H9 (cell line): ENCODE data around the gene SART1. TPM values are rescaled to one million over a fixed set of nuclear protein-coding genes. Genes with fewer than 3 reads are reported as not detected.

Experiments
- DNase-seq: peaks from one replicate; pipeline ENCODE4 v3.0.0-alpha.2; 2017
- H2AFZ ChIP-seq: one replicate; pipeline ENCODE4 v1.6.1; 2013; ENCODE audit warnings: mild to moderate bottlenecking, low read length, control low read depth, moderate library complexity
- H2AK5ac ChIP-seq: 2 replicates; pipeline ENCODE4 v1.6.1; 2013; ENCODE audit warnings: low read length, control low read depth, mixed read lengths; ENCODE audit not compliant: insufficient read length
- H2BK120ac ChIP-seq: one replicate; pipeline ENCODE4 v1.6.1; 2013; ENCODE audit warnings: low read depth, mild to moderate bottlenecking, low read length, control low read depth, inconsistent platforms; ENCODE audit not compliant: poor library complexity, severe bottlenecking
- H2BK12ac ChIP-seq: 2 replicates; pipeline ENCODE4 v1.6.1; 2013; ENCODE audit warnings: low read length, control low read depth, mixed read lengths, low read depth; ENCODE audit not compliant: insufficient read length
- H2BK15ac ChIP-seq: 2 replicates; pipeline ENCODE4 v1.6.1; 2013; ENCODE audit warnings: low read depth, low read length, control low read depth
- H2BK20ac ChIP-seq: one replicate; pipeline ENCODE4 v1.6.1; 2013; ENCODE audit warnings: low read depth, mild to moderate bottlenecking, low read length, control low read depth, inconsistent platforms; ENCODE audit not compliant: poor library complexity, severe bottlenecking
- H2BK5ac ChIP-seq: 2 replicates; pipeline ENCODE4 v1.6.1; 2013; ENCODE audit warnings: low read length, control low read depth, mixed read lengths; ENCODE audit not compliant: insufficient read length
- H3K14ac ChIP-seq: 2 replicates; pipeline ENCODE4 v1.6.1; 2013; ENCODE audit warnings: low read length, control low read depth; ENCODE audit not compliant: insufficient read depth
- H3K18ac ChIP-seq: 2 replicates; pipeline ENCODE4 v1.6.1; 2013; ENCODE audit warnings: low read depth, mild to moderate bottlenecking, mixed read lengths, low read length, control low read depth; ENCODE audit not compliant: insufficient read length
- H3K23ac ChIP-seq: 2 replicates; pipeline ENCODE4 v1.6.1; 2013; ENCODE audit warnings: low read length, control low read depth, mixed read lengths, low read depth; ENCODE audit not compliant: insufficient read length
- H3K23me2 ChIP-seq: 2 replicates; pipeline ENCODE4 v1.6.1; 2013; ENCODE audit warnings: low read depth, mild to moderate bottlenecking, mixed read lengths, low read length, control low read depth; ENCODE audit not compliant: insufficient read length, poor library complexity, severe bottlenecking
- H3K27ac ChIP-seq: 2 replicates; pipeline ENCODE4 v1.5.1; 2013; ENCODE audit warnings: low read length, control low read depth, mixed read lengths, low read depth; ENCODE audit not compliant: insufficient read length
- H3K27me3 ChIP-seq: 2 replicates; pipeline ENCODE4 v1.6.1; 2013; ENCODE audit warnings: low read length, control low read depth, inconsistent platforms; ENCODE audit not compliant: insufficient read depth
- H3K4ac ChIP-seq: 2 replicates; pipeline ENCODE4 v1.6.1; 2013; ENCODE audit warnings: low read depth, mild to moderate bottlenecking, control low read depth, inconsistent platforms, low read length, moderate library complexity
- H3K4me1 ChIP-seq: 2 replicates; pipeline ENCODE4 v1.6.1; 2013; ENCODE audit warnings: low read length, control low read depth, inconsistent platforms; ENCODE audit not compliant: insufficient read depth
- H3K4me2 ChIP-seq: 2 replicates; pipeline ENCODE4 v1.6.1; 2013; ENCODE audit warnings: low read length, control low read depth, mixed read lengths; ENCODE audit not compliant: insufficient read length, insufficient read depth
- H3K56ac ChIP-seq: 2 replicates; pipeline ENCODE4 v1.6.1; 2013; ENCODE audit warnings: low read depth, mild to moderate bottlenecking, mixed read lengths, low read length, control low read depth; ENCODE audit not compliant: insufficient read length
- H3K79me1 ChIP-seq: 2 replicates; pipeline ENCODE4 v1.6.1; 2013; ENCODE audit warnings: low read depth, mild to moderate bottlenecking, moderate library complexity, low read length, control low read depth, inconsistent platforms; ENCODE audit not compliant: insufficient read depth, poor library complexity, severe bottlenecking
- H3K79me2 ChIP-seq: 2 replicates; pipeline ENCODE4 v1.6.1; 2013; ENCODE audit warnings: low read length, control low read depth, inconsistent platforms; ENCODE audit not compliant: insufficient read depth
- H3K9ac ChIP-seq: 2 replicates; pipeline ENCODE4 v1.6.1; 2013; ENCODE audit warnings: low read length, control low read depth, mixed read lengths; ENCODE audit not compliant: insufficient read length; ENCODE audit errors: extremely low read depth
- H3K9me3 ChIP-seq: one replicate; pipeline ENCODE4 v1.6.1; 2013; ENCODE audit warnings: low read depth, low read length, inconsistent platforms; ENCODE audit not compliant: control insufficient read depth
- H3T11ph ChIP-seq: one replicate; pipeline ENCODE4 v1.6.1; 2013; ENCODE audit warnings: mild to moderate bottlenecking, low read length, control low read depth, inconsistent platforms
- H4K20me1 ChIP-seq: one replicate; pipeline ENCODE4 v1.6.1; 2013; ENCODE audit not compliant: control insufficient read depth, insufficient read length, insufficient read depth
- H4K5ac ChIP-seq: 2 replicates; pipeline ENCODE4 v1.6.1; 2013; ENCODE audit warnings: low read depth, mild to moderate bottlenecking, mixed read lengths, low read length, control low read depth; ENCODE audit not compliant: insufficient read length
- H4K8ac ChIP-seq: replicated peaks from 2 replicates; pipeline ENCODE4 v1.6.1; 2013; ENCODE audit warnings: low read length, control low read depth, mixed read lengths, low read depth; ENCODE audit not compliant: insufficient read length
- H4K91ac ChIP-seq: 2 replicates; pipeline ENCODE4 v1.6.1; 2013; ENCODE audit warnings: low read depth, mild to moderate bottlenecking, moderate library complexity, mixed read lengths, low read length, control low read depth; ENCODE audit not compliant: insufficient read length
- H3K27ac Mint-ChIP-seq, 3 experiments: 2 replicates in 2 of 3; 3 replicates in 1 of 3; pipeline ENCODE4 v1.8.0; 2020 to 2021; ENCODE audit warnings: mixed read lengths in 3 of 3, mild to moderate bottlenecking in 1 of 3, moderate library complexity in 1 of 3
- H3K27me3 Mint-ChIP-seq: 2 replicates; pipeline ENCODE4 v1.8.0; 2021; ENCODE audit warnings: low read depth, mild to moderate bottlenecking, moderate library complexity, mixed read lengths
- H3K36me3 Mint-ChIP-seq, 3 experiments: 2 replicates in 2 of 3; 3 replicates in 1 of 3; pipeline ENCODE4 v1.8.0; 2020 to 2021; ENCODE audit warnings: low read depth in 3 of 3, mixed read lengths in 3 of 3; ENCODE audit not compliant: insufficient read depth in 1 of 3
- H3K4me1 Mint-ChIP-seq, 2 experiments: 2 replicates each; pipeline ENCODE4 v1.8.0; 2020; ENCODE audit warnings: mixed read lengths in 2 of 2
- H3K4me3 Mint-ChIP-seq, 2 experiments: 2 replicates in 1 of 2; 3 replicates in 1 of 2; pipeline ENCODE4 v1.8.0; 2020 to 2021; ENCODE audit warnings: mild to moderate bottlenecking in 2 of 2, mixed read lengths in 2 of 2, moderate library complexity in 1 of 2
- H3K9me3 Mint-ChIP-seq, 2 experiments: 2 replicates in 1 of 2; 3 replicates in 1 of 2; pipeline ENCODE4 v1.8.0; 2020; ENCODE audit warnings: mild to moderate bottlenecking in 2 of 2, mixed read lengths in 2 of 2, moderate library complexity in 1 of 2
- CTCF ChIP-seq: fragments of 200-600 bp; sonication (generic); conservative IDR thresholded peaks from 3 replicates; pipeline ENCODE4 v1.8.0; 2021; ENCODE audit warnings: antibody characterized with exemption, mild to moderate bottlenecking
- WGBS: extraction: QIAGEN DNeasy Blood & Tissue Kit; methylation state at CpG from one replicate; pipeline ENCODE4 v1.1.7; 2013; ENCODE audit warnings: missing lambda C conversion rate, low lambda C conversion rate, mixed read lengths; ENCODE audit not compliant: insufficient read length; ENCODE audit errors: extremely low coverage; 5-methylcytosine and 5-hydroxymethylcytosine counted together
- total RNA-seq: library from RNA; stranded (reverse); gene quantifications from 2 replicates; pipeline ENCODE4 v1.2.1, GENCODE V29; 2021

The SART1 gene
- total RNA-seq, 1 experiment from 2014 or later, result 52.0 TPM

- H3K9ac ChIP-seq, result no peak overlapping the region
- no peak overlapping the region for H3K14ac ChIP-seq
- no peak overlapping the region for H4K8ac ChIP-seq
- H2AFZ ChIP-seq, result no peak overlapping the region
- H4K91ac ChIP-seq, result no peak overlapping the region
- no peak overlapping the region for H3K4me3 Mint-ChIP-seq
- H3K4me1 Mint-ChIP-seq, result no peaks in the 10 kb centered on the region
- H2BK15ac ChIP-seq, result no peak overlapping the region
- H4K5ac ChIP-seq, result no peak overlapping the region
- H3K23ac ChIP-seq, result no peak overlapping the region
- peaks cover 14 to 39% (median 37%) of the 10 kb centered on the region in 3 experiments; a peak in 6 of 7 replicates for H3K36me3 Mint-ChIP-seq
- no peaks in the 10 kb centered on the region for H4K20me1 ChIP-seq
- WGBS, result no CpG with 5 or more reads among the region's 10 CpGs
- no peaks in the 10 kb centered on the region for H3K9me3 Mint-ChIP-seq
- no peaks in the 10 kb centered on the region for H3K27me3 ChIP-seq
- H3K4ac ChIP-seq, result no peak overlapping the region
- no peak for DNase-seq
- H3K4me2 ChIP-seq, result no peak overlapping the region
- H3K56ac ChIP-seq, result no peak overlapping the region
- no peak for TF ChIP-seq CTCF
- H2AK5ac ChIP-seq, result no peak overlapping the region
- H3K27ac ChIP-seq, result no peak overlapping the region
- H2BK120ac ChIP-seq, result no peak overlapping the region
- H3K79me1 ChIP-seq, result no peaks in the 10 kb centered on the region
- no peak overlapping the region for H2BK5ac ChIP-seq
- H3K9me3 ChIP-seq, result no peaks in the 10 kb centered on the region
- no peak overlapping the region for H3K18ac ChIP-seq
- H3T11ph ChIP-seq, result no peak overlapping the region
- H3K27me3 Mint-ChIP-seq, result no peaks in the 10 kb centered on the region; the same call in 1 of the 2 replicates
- H3K4me1 ChIP-seq, result no peaks in the 10 kb centered on the region
- no peaks in the 10 kb centered on the region for H3K79me2 ChIP-seq
- no peak overlapping the region for H2BK12ac ChIP-seq
- H3K23me2 ChIP-seq, result no peaks in the 10 kb centered on the region
- H2BK20ac ChIP-seq, result no peak overlapping the region
- H3K27ac Mint-ChIP-seq, result no peak overlapping the region
Observed at GRCh38 chr11:65979261-65979759, 17.8 kb downstream of the SART1 start.
